Ishikawa (cell line): Measurements from ENCODE around the gene TNRC6A.

Experiments
- CEBPB ChIP-seq: IDR thresholded peaks from 2 replicates; pipeline ENCODE4 v1.6.1; 2012
- CREB1 ChIP-seq: IDR thresholded peaks from 2 replicates; pipeline ENCODE4 v1.6.1; 2012; ENCODE audit warnings: low read depth
- EP300 ChIP-seq: IDR thresholded peaks from 2 replicates; pipeline ENCODE4 v1.6.1; 2012; ENCODE audit warnings: borderline replicate concordance
- FOXM1 ChIP-seq: IDR thresholded peaks from 2 replicates; pipeline ENCODE4 v1.6.1; 2012; ENCODE audit warnings: low read depth, borderline replicate concordance
- TCF12 ChIP-seq: IDR thresholded peaks from 2 replicates; pipeline ENCODE4 v1.6.1; 2012; ENCODE audit warnings: low read depth
- TF ChIP-seq, protein P1 (sequence below): IDR thresholded peaks from 2 replicates; pipeline ENCODE4 v1.6.1; 2012; ENCODE audit warnings: low read depth, mild to moderate bottlenecking
- TF ChIP-seq, protein P2 (sequence below): IDR thresholded peaks from 2 replicates; pipeline ENCODE4 v1.6.1; 2012

DNA sequence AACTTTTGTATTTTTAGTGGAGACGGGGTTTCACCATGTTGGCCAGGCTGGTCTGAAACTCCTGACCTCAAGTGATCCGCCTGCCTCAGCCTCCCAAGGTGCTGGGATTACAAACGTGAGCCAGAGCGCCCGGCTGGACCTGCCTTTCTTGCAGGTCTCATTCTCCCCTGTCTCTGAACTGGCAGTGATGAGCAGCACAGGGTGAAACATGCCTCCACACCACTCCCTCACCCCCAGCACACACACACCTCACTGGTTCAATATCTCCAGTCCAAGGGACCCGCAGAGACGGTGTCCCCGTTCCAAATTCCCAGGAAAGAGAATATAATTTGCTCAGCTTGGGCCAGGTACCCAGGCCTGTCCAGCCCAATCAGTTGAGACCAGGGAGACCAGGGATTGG lies 139.6 kb downstream of the TNRC6A start:
- TF ChIP-seq, protein P1, sequence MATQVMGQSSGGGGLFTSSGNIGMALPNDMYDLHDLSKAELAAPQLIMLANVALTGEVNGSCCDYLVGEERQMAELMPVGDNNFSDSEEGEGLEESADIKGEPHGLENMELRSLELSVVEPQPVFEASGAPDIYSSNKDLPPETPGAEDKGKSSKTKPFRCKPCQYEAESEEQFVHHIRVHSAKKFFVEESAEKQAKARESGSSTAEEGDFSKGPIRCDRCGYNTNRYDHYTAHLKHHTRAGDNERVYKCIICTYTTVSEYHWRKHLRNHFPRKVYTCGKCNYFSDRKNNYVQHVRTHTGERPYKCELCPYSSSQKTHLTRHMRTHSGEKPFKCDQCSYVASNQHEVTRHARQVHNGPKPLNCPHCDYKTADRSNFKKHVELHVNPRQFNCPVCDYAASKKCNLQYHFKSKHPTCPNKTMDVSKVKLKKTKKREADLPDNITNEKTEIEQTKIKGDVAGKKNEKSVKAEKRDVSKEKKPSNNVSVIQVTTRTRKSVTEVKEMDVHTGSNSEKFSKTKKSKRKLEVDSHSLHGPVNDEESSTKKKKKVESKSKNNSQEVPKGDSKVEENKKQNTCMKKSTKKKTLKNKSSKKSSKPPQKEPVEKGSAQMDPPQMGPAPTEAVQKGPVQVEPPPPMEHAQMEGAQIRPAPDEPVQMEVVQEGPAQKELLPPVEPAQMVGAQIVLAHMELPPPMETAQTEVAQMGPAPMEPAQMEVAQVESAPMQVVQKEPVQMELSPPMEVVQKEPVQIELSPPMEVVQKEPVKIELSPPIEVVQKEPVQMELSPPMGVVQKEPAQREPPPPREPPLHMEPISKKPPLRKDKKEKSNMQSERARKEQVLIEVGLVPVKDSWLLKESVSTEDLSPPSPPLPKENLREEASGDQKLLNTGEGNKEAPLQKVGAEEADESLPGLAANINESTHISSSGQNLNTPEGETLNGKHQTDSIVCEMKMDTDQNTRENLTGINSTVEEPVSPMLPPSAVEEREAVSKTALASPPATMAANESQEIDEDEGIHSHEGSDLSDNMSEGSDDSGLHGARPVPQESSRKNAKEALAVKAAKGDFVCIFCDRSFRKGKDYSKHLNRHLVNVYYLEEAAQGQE: no peak
- TF ChIP-seq CREB1 (no peak), EP300 (no peak), CEBPB (no peak), TCF12 (no peak), FOXM1 (no peak)
- TF ChIP-seq, protein P2, sequence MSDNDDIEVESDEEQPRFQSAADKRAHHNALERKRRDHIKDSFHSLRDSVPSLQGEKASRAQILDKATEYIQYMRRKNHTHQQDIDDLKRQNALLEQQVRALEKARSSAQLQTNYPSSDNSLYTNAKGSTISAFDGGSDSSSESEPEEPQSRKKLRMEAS: no peak
